Stimulated activated CD4-positive, alpha-beta T cell treated with anti-CD3 and anti-CD28 coated beads, TNF-alpha, amount 100 ng/mL, for 48 hours (primary cell): ENCODE data around the gene BAIAP2.

Source experiments
- DNase-seq, 3 donors: peaks; one replicate each; pipeline ENCODE4 v3.0.0-alpha.2; 2020; ENCODE audit warnings: low read depth in 3 of 3

The BAIAP2 gene

DNA sequence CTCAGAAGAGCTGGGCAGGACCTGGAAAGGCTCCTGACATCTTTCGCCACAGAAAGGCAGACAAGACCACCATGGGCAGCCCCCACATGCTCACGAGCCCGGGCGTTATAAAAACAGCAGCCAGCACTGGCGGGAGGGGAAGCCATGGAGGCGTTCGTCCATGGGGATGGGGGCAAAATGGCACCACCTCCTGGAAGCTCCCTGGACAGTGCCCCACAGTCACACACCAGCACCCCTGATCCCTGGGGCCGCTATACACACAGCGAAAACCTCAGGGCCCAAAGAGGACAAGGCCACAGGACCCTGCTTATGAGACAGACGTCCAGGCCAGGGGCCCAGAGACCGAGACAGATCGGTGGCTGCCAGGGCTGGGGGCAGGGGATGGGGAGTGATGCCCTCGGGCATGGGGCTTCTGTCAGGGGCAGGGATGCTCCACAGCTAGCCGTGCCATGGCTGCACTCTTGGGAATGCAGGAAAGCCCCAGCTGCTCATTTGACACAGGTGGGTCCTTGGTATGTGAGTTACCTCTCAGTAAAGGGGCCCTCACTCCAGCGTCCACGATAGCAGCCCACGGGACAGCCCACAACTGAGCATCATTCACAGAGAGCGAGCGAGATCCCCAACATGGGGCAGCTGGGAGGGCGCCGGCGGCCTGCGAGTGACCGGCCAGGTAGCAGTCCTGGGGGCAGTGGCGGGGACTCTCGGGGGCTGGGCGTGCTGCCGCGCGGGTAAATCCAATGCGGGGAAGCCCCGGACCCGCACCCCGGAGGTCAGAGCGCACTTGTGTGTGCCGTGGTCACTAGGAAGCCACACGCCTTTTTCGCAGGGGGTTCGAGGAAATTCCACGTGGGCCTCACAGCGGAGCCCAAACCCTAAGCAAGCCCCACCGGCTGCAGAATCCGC lies 124.0 kb downstream of the BAIAP2 start:
- DNase-seq: no peak

- no peak for DNase-seq
These were observed 124.8 kb downstream of the BAIAP2 start for GRCh38 chr17:81159611-81160265.

- no peak for DNase-seq
These were observed 125.4 kb downstream of the BAIAP2 start for GRCh38 chr17:81160306-81160705.

DNA sequence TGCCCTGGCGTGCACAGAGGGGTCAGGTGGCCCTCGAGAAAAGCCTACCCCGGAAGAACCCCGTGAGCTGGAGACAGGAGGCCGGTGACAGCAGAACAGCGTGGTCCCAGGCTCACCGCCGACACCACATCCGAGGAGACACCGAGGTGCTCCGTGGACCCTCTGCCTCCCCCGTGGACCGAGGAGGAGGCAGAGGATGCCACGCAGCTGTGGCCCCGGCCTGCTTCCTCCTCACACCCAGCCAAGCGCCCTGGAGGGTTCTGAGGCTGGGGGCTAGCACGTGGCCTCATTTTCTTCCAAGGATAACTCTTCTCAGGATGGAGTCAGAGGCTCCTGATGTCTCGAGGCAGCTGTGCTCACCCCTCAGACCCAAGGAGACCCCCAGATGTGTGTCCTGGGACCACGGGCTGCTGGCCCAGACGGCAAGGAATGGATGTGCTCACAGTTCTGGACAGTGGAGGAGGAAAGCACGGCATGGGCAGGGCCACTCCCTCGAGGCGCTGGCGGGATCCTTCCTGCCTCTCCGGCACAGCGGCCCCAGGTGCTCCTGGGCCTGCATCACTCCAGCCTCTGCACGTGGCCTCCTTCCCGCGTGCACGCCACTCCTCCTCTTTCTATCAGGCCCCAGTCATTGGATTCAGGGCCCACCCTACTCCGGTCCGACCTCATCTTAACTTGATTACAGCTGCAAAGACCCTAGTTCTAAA lies 125.9 kb downstream of the BAIAP2 start:
- no peak for DNase-seq

DNA sequence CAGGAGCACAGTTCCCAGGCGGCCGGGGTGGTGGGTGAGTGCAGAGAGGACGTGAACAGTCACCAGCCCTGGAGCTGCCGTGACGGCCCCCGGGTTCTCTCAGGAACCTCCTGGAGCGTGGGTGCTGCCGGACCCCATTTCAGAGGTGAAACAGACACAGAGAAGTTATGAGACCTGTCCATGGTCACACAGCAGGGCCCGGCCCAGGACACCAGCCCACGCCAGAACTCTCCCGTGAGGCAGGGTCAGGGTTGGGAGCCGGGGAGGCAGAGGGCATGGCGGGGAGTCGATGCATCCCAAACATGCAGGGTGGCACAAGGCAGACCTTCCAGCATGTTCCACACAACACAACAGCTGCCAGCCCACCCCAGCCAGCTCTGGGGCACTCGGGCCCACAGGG lies 126.6 kb downstream of the BAIAP2 start:
- DNase-seq: no peak

DNA sequence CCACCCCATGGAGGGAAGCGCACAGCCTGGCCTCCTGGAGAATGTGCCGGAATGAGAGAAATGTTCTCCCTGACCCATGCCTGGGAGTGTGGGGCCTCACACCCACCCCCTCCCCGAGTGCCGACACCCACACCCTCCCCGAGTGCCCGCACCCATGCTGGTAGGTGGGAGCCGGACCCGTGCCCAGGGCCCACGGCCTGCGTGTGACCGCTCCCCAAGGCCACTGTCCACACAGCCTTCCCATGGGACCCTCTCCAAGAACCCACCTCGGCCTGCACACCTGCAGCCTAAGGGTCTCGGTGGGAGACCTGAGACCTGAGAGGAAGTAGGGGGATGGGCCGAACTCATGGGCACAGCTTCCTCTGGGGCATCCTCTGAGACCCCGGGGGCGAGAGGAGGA lies 127.0 kb downstream of the BAIAP2 start:
- DNase-seq: no peak

DNA sequence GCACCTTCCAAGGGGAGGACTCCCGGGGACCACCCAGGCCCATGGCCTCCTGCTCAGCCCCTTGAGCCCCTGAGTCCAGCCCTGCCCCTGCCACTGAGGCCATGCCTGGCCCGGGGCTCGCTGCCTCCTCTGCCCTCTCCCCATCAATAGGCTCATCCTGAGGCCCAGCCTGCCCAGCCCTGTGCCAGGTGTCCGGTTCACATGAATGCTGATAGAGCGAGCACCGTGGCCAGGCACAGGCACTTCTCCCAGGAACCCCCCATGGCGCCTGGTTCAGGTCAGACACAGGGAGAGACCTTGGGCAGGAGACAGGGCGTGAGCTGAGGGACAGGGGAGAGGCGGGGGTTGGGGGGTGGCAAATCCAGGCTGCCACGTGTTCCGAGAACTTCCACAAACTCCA lies 127.5 kb downstream of the BAIAP2 start:
- DNase-seq: no peak

DNA sequence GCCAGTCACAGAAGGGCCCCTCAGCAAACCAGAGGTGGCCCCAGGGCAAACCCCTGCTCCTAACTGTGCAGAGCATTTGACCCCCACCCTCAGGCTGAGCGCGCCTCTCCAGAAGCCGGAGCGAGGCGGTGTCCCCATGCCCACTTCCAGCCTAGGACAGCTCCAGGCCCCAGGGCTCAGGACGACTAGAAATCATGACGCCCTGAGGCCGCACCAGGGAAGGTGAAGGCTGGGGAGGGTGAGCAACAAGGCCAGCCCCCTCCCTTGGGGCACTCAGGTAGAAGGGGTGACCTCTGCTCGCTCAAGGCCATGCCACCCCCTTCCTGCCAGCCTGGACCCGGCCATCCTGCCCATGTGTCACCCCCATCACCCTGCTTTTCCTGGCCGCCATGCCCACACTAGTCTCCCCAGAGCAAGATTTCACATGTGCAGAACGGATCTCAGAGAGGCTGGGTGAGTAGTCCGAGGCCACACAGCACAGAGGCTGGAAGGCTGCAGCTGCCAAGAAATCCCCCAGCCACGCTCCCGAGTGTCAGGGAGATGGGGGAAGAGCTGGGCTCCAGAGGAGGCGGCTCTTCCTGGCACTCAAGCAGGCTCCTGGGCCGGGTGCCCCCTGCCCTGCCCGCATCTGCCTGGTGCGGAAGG lies 128.2 kb downstream of the BAIAP2 start:
- no peak for DNase-seq

DNA sequence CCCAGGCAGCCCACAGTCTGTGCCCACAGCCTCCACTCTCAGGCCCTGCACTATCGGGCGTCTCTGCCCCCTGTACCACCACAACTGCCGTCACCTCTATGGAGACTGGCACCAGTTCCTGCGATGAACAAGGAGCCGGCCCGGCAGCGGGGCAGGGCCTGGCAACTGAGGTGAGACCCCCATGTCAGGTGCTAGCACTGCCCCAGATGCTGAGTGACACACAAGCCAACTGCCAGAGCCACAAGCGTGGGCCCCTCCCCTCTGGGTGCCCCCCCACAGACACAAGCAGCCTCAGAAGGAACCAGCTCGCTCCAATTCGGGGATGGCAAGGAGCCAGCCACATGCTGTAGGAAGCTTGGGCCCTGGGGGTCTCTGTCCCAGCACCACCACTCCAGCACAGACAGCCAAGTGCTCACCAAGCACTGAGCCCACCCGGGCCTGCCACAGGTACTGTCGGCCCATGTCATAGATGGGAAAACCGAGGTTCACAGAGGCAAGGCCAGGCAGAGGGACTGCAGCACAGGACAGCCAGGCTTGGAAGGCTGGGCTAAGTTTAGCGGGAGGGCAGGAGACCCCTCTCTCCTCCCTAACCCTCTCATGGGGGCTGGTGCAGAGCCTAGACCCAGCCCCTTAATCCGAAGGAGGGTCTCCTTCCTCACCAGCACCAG lies 128.9 kb downstream of the BAIAP2 start:
- no peak for DNase-seq

- DNase-seq: no peak
These were observed 129.7 kb downstream of the BAIAP2 start for GRCh38 chr17:81164371-81165245.

DNA sequence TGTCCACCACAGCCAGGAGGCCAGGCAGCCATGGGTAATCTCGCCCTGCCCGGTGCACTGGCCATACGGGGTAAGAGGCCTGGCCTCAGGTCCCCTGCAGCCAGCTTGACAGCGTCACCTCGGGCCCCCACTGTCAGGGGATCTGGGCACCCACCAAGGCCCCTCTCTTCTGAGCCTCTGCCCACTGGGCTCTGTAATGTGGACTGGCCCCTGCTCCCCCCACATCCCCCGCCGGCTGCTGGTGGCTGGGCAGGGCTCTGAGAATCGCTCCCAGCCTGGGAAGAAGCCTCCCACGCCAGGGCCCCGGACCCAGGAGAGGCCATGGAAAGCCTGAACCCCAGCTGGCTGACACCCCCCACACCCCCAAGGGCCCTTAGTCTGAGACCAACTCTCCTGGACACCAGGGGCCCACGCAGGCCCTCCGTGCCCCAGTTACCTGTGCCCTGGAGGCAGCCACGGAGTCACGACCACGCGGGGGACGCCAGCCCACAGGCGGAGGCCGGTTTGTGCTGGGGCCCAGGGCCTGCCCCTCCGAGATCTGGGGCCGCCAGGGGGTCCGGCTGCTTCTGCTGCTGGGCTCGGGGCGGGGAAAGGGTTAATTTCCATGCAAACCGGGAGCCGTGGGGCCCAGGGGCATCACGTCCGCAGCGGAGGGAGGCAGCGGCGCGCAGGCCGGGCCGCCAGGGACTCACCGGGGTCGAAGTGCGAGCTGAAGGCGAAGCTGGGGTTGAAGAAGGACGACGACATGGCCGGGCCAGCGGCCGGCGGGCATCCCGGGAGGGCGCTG lies 130.5 kb downstream of the BAIAP2 start, which contains the start of gene PVALEF:
PVALEF (plus strand) TSS at position 262 of the 787 bp plus-strand sequence. CDS start 15,720 bp downstream, outside the sequence.
- DNase-seq: no peak

DNA sequence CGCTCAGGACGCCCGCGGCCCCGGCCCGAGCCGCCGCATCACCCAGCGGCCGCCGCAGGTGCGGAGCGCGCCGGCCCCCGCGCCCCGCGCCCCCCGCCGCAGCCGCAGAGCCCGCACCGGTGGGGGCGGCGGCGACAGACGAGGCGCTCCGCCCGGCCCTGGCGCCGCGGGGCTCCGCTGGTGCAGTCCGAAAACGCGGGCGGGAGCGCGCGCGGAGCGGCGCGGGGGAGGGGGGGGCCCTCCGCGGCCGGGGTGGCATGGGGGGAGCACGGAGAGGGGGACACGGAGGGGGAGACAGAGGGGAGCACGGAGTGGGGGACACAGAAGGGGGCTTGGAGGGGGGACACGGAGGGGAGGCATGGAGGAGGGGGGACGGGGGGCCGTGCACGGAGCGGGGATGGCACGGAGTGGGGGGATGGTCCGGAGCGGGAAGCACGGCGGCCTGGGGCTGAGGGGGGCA lies 131.1 kb downstream of the BAIAP2 start, which contains the start of gene AATK:
AATK (minus strand) TSS at position 189 of the 460 bp plus-strand sequence. CDS start 229 bp downstream, outside the sequence.
- DNase-seq: no peak
